Stimulated activated memory B cell treated with anti-CD40 and anti-IgM and Interleukin-4, amounts not matched to agents 10 μg/mL and 1 μg/mL and 100 μg/mL, for 72 hours (primary cell): ENCODE measurements around the gene EPHA8.

Experiments used
- ATAC-seq: fragments of 150-1000 bp; cut with Tn5 transposase; 2 replicates; pipeline ENCODE4 v1.10.0; 2021
- H3K27ac Mint-ChIP-seq: one replicate; pipeline ENCODE4 v1.8.0; 2022; ENCODE audit warnings: mild to moderate bottlenecking, mixed read lengths
- H3K27me3 Mint-ChIP-seq: one replicate; pipeline ENCODE4 v1.8.0; 2022; ENCODE audit warnings: mixed read lengths
- H3K36me3 Mint-ChIP-seq: one replicate; pipeline ENCODE4 v1.8.0; 2022; ENCODE audit warnings: mixed read lengths
- H3K4me1 Mint-ChIP-seq: one replicate; pipeline ENCODE4 v1.8.0; 2022; ENCODE audit warnings: mixed read lengths
- H3K4me3 Mint-ChIP-seq: one replicate; pipeline ENCODE4 v1.8.0; 2022; ENCODE audit warnings: mild to moderate bottlenecking, moderate library complexity, mixed read lengths
- H3K9me3 Mint-ChIP-seq: one replicate; pipeline ENCODE4 v1.8.0; 2022; ENCODE audit warnings: mixed read lengths

The EPHA8 gene

DNA sequence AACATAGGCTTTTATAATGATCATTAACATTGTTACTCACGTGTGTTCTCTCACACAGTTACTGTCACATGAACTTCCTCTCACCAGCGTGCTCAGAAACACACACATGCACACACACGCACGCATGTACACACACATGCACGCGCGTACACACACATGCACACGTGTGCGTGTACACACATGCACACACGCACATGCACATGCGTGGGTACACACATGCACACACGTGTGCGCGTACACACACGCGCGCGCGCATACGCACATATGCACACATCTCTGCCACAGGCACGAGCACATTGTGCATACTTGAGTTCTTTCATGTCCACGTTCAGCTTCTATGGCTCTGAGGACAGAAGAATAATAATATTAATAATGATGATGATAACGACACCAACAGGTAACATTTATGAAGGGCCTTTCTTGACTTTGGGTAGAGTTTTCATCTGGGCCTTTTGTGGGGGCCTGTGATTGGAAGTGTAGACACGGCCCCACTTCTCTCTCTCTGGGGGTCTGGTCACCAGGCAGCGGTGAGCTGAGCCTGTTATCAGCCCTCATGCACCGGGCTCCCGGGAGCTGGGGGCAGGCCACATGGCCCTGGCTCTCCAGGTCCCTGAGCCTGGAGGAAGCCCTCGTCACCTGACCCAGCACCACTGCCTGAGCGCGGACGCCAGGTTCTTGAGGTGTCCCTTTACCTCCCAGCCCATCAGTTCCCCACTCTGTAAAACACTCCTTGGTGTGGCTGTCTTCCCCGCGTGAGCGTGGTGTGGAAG, 7.0 kb downstream of the EPHA8 start:
- Mint-ChIP-seq H3K4me3 (no peak overlapping the region), H3K4me1 (no peaks in the 10 kb centered on the region), H3K9me3 (no peaks in the 10 kb centered on the region), H3K36me3 (no peaks in the 10 kb centered on the region), H3K27me3 (peaks cover 22% of the 10 kb centered on the region), H3K27ac (no peak overlapping the region)
- ATAC-seq = no peak

DNA sequence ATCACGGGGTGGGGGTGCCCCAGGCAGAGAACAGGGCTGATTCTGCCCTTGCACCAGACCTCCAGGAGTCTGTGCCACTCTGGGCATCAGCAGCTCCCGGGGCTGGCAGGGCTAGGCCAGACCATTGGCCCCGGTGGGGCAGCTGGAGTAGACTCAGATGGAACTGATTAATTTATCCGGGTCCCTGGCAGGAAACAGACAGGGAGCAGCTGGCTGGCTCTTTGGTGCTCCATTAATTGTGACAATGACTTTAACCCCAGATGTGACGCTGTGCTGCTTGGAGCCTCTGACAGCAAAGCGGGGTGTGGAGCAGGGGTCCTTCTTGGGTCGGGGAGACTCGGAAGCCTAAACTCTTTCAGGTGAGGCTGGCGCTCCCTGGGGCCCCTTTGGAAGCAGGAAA, 9.5 kb downstream of the EPHA8 start:
- Mint-ChIP-seq H3K4me3 (no peak overlapping the region), H3K27me3 (peaks cover 9% of the 10 kb centered on the region), H3K36me3 (no peaks in the 10 kb centered on the region), H3K4me1 (no peaks in the 10 kb centered on the region), H3K27ac (no peak overlapping the region), H3K9me3 (peaks cover 6% of the 10 kb centered on the region)
- no peak for ATAC-seq

DNA sequence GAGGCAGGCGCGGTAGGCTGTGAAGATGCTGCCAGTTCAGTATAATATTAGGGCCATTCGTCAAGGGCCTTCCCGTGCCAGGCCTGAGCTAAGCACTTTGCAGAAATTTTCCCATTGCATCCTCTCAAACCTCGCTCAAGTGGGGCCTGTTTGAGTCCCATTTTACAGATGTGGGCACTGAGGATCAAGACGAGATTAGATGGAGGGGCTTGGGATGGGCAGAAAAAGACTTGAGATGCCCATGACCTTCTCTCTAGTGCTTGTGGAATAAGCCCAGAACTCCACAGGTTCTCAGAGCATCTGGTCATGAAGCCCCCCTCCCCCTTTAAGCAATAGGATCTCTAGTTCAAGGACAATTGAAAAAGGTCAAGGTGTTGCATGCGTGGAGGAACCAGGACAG, 9.9 kb downstream of the EPHA8 start:
- Mint-ChIP-seq H3K4me1 (no peaks in the 10 kb centered on the region), H3K27ac (no peak overlapping the region), H3K9me3 (peaks cover 8% of the 10 kb centered on the region), H3K4me3 (no peak overlapping the region), H3K36me3 (no peaks in the 10 kb centered on the region), H3K27me3 (peaks cover 9% of the 10 kb centered on the region)
- no peak for ATAC-seq

DNA sequence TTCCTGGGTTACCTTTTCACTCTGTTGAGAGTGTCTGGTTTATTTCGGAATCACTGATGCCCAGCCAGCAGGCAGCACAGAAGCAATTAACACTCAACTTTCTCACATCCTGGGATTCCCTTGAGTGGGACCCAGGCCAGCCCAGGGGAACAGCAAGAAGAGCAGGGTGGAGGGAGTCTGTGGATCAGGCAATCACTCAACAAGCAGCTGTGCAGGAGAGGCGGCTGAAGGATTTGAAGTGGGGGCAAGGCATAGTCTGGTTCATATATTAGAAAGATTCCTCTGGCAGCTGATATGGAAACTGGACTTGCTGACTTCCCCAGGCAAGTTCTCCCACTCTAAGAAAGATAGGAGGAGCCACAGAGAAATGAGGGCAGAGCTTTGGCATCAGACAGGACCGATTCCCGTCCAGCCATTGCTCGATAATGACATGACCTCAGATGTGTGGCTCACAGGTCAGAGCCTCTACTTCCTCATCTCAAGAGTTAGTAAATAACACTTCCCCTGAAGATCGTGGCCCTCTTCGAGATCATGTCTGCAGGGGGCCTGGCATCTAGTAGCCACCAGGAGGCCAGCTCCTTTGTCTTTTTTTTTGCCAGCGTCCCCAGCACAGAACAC, 12.4 kb downstream of the EPHA8 start:
- Mint-ChIP-seq H3K27me3 (peaks cover 9% of the 10 kb centered on the region), H3K4me1 (no peaks in the 10 kb centered on the region), H3K4me3 (no peak overlapping the region), H3K36me3 (no peaks in the 10 kb centered on the region), H3K9me3 (peaks cover 8% of the 10 kb centered on the region), H3K27ac (no peak overlapping the region)
- no peak for ATAC-seq

DNA sequence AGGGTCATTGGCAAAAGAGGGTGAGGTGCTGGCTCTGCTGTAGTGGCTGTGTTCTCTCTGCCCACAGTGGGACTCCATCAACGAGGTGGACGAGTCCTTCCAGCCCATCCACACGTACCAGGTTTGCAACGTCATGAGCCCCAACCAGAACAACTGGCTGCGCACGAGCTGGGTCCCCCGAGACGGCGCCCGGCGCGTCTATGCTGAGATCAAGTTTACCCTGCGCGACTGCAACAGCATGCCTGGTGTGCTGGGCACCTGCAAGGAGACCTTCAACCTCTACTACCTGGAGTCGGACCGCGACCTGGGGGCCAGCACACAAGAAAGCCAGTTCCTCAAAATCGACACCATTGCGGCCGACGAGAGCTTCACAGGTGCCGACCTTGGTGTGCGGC, 12.9 kb downstream of the EPHA8 start:
- ATAC-seq = no peak
- Mint-ChIP-seq H3K4me1 (no peaks in the 10 kb centered on the region), H3K27me3 (peaks cover 9% of the 10 kb centered on the region), H3K36me3 (no peaks in the 10 kb centered on the region), H3K4me3 (no peak overlapping the region), H3K27ac (no peak overlapping the region), H3K9me3 (peaks cover 8% of the 10 kb centered on the region)

DNA sequence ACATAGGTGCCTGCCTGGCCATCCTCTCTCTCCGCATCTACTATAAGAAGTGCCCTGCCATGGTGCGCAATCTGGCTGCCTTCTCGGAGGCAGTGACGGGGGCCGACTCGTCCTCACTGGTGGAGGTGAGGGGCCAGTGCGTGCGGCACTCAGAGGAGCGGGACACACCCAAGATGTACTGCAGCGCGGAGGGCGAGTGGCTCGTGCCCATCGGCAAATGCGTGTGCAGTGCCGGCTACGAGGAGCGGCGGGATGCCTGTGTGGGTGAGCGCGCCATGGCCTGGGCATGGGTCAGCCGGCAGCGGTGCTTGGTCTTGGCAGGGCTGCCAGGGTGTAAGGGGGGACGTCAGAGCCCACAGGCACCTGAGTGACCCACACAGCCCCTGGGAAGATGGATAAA, 13.3 kb downstream of the EPHA8 start:
- peaks cover 9% of the 10 kb centered on the region for H3K27me3 Mint-ChIP-seq
- H3K36me3 Mint-ChIP-seq = no peaks in the 10 kb centered on the region
- no peak for ATAC-seq
- H3K9me3 Mint-ChIP-seq = peaks cover 8% of the 10 kb centered on the region
- H3K27ac Mint-ChIP-seq = no peak overlapping the region
- no peaks in the 10 kb centered on the region for H3K4me1 Mint-ChIP-seq
- no peak overlapping the region for H3K4me3 Mint-ChIP-seq

DNA sequence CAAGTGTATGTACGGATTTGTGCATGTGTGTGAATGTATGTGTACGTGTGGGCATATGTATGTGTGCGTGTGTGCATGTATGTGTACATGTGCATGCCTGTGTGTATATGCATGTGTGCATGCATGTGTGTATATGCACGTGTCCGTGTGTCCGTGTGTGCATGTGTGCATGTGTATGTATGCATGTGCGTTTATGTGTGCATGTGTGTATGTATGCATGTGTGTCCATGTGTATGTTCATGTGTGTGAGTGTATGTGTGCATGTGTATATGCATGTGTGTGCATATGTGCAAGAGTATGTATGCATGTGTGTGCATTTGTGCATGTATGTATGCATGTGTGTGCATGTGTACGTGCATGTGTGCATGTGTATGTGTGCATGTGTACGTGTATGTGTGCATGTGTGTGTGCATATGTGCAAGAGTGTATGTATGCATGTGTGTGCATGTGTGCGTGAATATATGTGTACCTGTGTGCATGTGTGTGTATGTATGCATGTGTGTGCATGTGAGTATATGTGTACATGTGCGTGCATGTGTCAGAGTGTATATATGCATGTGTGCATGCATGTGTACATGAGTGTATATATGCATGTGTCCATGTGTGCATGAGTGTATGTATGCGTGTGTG, 15.6 kb downstream of the EPHA8 start:
- Mint-ChIP-seq H3K9me3 (peaks cover 8% of the 10 kb centered on the region), H3K4me3 (no peak overlapping the region), H3K27me3 (no peaks in the 10 kb centered on the region), H3K36me3 (no peaks in the 10 kb centered on the region), H3K27ac (no peak overlapping the region), H3K4me1 (no peaks in the 10 kb centered on the region)
- no peak for ATAC-seq

DNA sequence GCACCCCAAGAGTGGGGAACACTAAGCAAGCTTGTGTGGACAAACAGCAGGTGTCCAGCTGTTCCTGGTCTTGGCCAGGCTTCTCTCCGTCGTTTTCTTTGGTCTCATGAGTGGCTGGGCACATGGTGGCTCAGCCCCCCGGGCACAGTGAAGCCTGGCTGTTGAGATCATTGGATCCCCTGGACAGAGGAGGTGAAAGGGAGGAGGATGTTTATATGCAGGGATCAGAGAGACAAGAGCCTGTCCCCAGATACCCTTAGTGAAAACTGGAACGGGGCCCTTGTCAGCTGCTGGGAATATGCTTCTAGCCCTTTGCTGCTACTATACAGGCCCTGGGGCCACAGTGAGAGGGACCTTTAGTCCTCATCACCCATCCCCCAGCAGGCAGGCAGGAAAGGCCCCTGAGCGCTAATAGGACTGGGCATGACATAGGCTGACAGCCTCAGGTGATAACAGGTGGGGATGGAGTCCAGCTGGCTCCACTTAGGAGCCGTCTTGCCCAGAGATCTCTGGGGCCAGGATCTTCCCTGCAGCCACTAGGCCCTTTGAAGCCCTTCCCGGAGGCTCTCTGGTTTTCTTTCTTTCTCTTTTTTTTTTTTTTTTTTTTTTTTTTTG, 16.4 kb downstream of the EPHA8 start:
- ATAC-seq = no peak
- Mint-ChIP-seq H3K36me3 (no peaks in the 10 kb centered on the region), H3K27me3 (no peaks in the 10 kb centered on the region), H3K9me3 (peaks cover 8% of the 10 kb centered on the region), H3K4me3 (no peak overlapping the region), H3K4me1 (no peaks in the 10 kb centered on the region), H3K27ac (no peak overlapping the region)

DNA sequence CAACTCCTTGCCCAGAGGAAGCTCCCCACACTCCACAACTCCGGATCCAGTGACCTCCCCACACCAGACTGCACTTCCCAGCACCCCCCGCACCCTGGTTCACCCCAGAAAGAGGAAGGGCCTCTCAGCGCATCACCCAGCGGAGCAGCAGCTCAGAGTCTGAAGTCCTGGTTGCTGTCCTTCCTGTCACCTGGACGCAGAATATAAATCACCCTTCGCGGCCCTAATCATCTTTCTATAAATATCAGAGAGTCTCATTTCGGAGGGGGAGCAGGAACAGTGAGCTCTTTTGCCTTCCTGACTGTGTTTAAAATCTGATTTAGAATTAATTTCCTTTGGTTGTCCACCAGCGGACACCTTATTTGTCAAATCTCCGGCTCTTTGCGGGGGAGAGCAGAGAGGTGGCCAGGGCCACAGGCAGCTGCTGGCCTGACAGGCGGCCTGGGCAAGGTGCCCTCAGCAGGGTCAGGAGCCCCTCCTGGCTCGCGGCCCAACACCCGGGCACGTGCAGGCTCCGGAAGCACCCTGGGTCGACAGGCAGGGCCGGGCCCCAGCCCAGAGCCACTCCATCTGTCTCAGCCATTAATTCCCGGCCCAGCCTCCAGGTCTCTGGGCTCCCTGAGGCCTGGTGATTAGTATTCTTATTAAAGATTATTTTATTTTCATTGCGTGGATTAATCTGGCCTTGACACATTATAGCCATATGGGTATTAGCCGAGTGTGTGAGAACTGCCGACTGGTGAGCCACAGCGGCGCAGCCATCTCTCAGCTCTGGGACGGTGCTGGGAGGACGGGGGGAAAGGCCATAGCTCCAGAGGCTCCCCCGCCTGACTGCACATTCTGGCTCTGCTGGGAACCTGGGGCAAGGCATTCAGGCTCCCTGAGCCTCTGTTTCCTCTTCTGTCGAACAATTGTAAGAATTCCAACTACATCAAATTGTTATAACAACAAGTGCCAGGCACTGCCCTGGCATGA, 19.7 kb downstream of the EPHA8 start:
- Mint-ChIP-seq H3K36me3 (no peaks in the 10 kb centered on the region), H3K4me1 (no peaks in the 10 kb centered on the region), H3K27ac (no peak overlapping the region), H3K4me3 (no peak overlapping the region), H3K27me3 (no peaks in the 10 kb centered on the region), H3K9me3 (peaks cover under 1% of the 10 kb centered on the region)
- ATAC-seq = no peak

DNA sequence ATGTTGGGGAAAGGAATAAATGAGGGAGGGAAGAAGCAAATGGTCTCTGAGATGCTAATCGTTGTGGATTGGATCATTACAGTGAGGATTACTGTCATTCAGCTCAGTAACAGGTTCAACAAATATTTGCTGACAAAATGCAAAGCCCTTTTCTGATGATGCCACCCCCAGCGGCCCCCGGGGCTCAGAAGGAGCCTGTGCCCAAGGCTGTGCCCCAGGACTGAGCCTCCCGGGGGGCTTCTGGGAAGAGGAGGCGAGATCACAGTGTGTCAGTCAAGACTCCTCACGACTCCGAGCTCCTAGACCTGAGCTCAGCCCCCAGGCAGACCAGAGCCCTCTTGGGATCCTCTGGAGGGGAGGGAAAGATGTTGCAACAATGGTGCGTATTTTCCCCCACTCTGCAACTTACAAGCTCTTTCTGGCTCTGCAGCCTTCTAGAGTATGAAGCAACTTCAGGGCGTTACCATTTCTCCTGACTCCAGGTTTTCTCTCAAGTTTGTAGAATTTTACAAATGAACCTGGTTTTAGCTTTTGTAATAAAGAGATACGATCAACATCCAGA, 20.8 kb downstream of the EPHA8 start:
- Mint-ChIP-seq H3K4me1 (no peaks in the 10 kb centered on the region), H3K36me3 (no peaks in the 10 kb centered on the region), H3K27ac (no peak overlapping the region), H3K9me3 (no peaks in the 10 kb centered on the region), H3K4me3 (no peak overlapping the region), H3K27me3 (no peaks in the 10 kb centered on the region)
- no peak for ATAC-seq

DNA sequence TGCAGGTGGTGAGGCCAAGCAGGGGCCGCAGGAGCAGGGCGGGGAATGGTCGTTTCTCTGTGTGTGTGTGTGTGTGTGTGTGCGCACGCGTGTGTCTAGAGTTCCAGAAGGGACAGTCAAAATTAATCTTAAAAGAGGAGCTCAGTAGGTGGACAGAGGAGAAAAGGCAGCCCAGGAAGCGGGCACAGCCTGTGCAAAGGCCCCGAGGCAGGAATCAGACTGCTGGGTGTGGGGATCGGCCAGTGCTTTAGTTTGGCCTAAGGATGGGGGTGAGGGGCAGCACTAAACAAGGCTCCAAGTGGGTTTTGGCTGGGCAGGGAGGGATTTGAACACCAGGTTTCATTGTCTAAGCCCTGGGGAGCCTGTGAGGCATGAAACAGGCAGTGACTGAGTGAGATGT, 21.7 kb downstream of the EPHA8 start:
- no peak overlapping the region for H3K4me3 Mint-ChIP-seq
- peaks cover 5% of the 10 kb centered on the region for H3K27me3 Mint-ChIP-seq
- no peaks in the 10 kb centered on the region for H3K36me3 Mint-ChIP-seq
- H3K4me1 Mint-ChIP-seq = no peaks in the 10 kb centered on the region
- no peak for ATAC-seq
- no peak overlapping the region for H3K27ac Mint-ChIP-seq
- no peaks in the 10 kb centered on the region for H3K9me3 Mint-ChIP-seq

DNA sequence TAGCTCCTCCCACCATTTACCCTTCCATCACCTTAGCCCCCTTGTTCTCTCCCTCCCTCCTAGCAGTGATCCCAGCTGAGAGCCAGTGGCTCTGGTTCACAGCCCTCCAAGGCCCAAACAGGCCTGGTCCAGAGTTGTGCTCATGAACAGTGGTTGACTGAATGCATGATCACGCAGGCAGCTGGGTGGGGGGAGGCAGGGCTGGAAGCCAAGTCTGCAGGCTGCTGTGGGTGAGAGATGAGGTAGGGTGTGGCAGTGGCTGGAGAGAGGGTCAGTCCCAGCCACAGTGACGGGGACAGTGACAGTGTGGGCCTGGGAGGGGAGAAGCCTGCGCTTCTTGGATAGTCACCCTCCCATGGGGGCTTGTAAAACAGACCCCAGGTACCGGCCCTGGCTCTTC, 22.2 kb downstream of the EPHA8 start:
- Mint-ChIP-seq H3K4me3 (no peak overlapping the region), H3K4me1 (no peaks in the 10 kb centered on the region), H3K9me3 (no peaks in the 10 kb centered on the region), H3K36me3 (no peaks in the 10 kb centered on the region), H3K27me3 (peaks cover 10% of the 10 kb centered on the region), H3K27ac (no peak overlapping the region)
- no peak for ATAC-seq

DNA sequence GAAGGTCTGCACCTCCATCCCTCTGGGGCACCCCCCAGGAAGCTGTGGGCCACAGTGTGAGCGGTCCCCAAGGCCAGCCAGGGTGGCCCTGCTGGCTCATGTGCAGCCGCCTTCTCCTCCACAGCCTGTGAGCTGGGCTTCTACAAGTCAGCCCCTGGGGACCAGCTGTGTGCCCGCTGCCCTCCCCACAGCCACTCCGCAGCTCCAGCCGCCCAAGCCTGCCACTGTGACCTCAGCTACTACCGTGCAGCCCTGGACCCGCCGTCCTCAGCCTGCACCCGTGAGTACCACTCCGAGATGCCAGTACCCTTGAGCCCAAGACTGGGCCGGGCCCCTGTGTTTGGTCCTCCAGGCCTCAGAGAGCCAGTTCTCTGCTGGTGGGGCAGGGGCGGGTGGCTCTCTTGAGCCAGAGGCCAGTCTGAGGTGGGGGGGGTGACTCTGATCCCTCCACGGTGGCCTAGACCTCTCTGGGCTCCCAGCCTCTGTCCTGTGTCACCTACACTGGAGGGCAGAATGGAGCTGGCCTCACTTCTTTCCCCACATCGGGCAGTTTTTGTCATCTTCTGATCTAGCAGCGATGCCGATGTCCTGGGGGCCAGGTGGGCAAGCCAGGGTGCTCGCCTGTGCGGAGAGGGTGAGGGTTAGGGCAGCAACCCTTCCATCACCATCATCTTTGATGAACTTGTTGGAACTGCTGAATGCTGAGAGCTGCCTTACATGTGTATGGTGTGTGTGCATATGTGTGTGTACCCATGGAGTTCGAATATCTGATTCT, 23.3 kb downstream of the EPHA8 start:
- H3K4me3 Mint-ChIP-seq = no peak overlapping the region
- no peaks in the 10 kb centered on the region for H3K9me3 Mint-ChIP-seq
- H3K36me3 Mint-ChIP-seq = no peaks in the 10 kb centered on the region
- H3K27ac Mint-ChIP-seq = no peak overlapping the region
- ATAC-seq = no peak
- H3K4me1 Mint-ChIP-seq = no peaks in the 10 kb centered on the region
- H3K27me3 Mint-ChIP-seq = peaks cover 21% of the 10 kb centered on the region

DNA sequence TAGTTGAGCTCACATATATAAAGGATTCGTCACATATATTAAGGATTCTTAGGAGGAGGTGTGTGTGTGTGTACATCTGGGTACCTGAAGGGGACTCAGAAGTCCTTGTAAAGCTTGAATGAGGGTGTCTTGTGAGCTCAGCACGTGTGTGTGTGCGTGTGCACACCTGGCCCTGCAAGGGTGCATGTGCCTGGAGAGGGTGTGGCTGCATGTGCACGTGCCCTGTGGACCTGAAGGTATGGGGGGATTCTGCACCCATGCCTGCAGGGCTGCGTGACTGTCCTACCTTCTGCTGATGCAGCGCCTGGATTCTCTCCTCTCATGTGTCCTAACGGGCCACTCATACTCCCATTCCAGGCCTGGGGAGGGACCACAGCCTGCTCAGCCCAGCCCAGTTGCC, 24.0 kb downstream of the EPHA8 start:
- ATAC-seq = no peak
- Mint-ChIP-seq H3K36me3 (no peaks in the 10 kb centered on the region), H3K27me3 (peaks cover 28% of the 10 kb centered on the region), H3K4me3 (no peak overlapping the region), H3K4me1 (no peaks in the 10 kb centered on the region), H3K27ac (no peak overlapping the region), H3K9me3 (no peaks in the 10 kb centered on the region)
